Progenitor cell of endocrine pancreas (in vitro differentiated cells): Measurements from ENCODE around the gene GPR39. TPM values are rescaled to one million over a fixed set of nuclear protein-coding genes. Genes with fewer than 3 reads are reported as not detected.

Source experiments
- DNase-seq: peaks from one replicate; pipeline ENCODE4 v3.0.0; 2021; ENCODE audit warnings: low spot score; ENCODE audit not compliant: unreplicated experiment
- H3K27ac Mint-ChIP-seq: 2 replicates; pipeline ENCODE4 v1.8.0; 2021; ENCODE audit warnings: mild to moderate bottlenecking, moderate library complexity, mixed read lengths
- H3K27me3 Mint-ChIP-seq: 2 replicates; pipeline ENCODE4 v1.8.0; 2021; ENCODE audit warnings: mixed read lengths
- H3K36me3 Mint-ChIP-seq: 2 replicates; pipeline ENCODE4 v1.8.0; 2022; ENCODE audit warnings: mixed read lengths; ENCODE audit not compliant: insufficient read depth
- H3K4me1 Mint-ChIP-seq: 2 replicates; pipeline ENCODE4 v1.8.0; 2021; ENCODE audit warnings: low read depth, mixed read lengths
- H3K4me3 Mint-ChIP-seq: 2 replicates; pipeline ENCODE4 v1.8.0; 2021; ENCODE audit warnings: low read depth, mild to moderate bottlenecking, moderate library complexity, mixed read lengths
- H3K9me3 Mint-ChIP-seq: 2 replicates; pipeline ENCODE4 v1.8.0; 2021; ENCODE audit warnings: low read depth, mixed read lengths
- total RNA-seq: library from RNA; stranded (reverse); gene quantifications from 2 replicates; pipeline ENCODE4 v1.2.1, GENCODE V29; 2021
- TF ChIP-seq, protein P1 (sequence below): fragments of 200-600 bp; sonication (generic); IDR thresholded peaks from one replicate; pipeline ENCODE4 v1.5.0; 2021; ENCODE audit warnings: antibody characterized with exemption, mild to moderate bottlenecking; ENCODE audit not compliant: unreplicated experiment

GPR39 gene
- total RNA-seq, 1 donor from 2014 or later: 4.0 TPM

DNA sequence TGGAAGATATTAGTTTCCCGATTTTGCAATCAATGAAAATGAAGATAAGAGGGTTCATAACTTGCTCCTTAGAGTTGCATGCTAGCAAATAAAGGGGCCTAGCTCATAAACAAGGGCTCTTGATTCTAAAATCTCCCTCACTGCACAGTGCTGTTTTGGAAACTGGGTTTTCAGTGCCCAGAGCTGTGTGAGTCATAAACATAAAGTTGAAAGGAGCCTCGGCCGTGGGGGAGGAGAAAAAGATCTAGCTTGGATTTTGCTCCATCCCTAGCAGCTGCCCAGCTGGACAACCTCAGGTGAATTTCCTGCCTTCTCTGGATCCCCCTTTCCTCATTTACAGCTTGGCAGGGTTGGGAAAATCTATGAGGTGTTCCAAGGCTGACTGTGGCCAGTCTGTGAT, 210.9 kb downstream of the GPR39 start:
- no peak overlapping the region for H3K4me3 Mint-ChIP-seq
- TF ChIP-seq, protein P1, sequence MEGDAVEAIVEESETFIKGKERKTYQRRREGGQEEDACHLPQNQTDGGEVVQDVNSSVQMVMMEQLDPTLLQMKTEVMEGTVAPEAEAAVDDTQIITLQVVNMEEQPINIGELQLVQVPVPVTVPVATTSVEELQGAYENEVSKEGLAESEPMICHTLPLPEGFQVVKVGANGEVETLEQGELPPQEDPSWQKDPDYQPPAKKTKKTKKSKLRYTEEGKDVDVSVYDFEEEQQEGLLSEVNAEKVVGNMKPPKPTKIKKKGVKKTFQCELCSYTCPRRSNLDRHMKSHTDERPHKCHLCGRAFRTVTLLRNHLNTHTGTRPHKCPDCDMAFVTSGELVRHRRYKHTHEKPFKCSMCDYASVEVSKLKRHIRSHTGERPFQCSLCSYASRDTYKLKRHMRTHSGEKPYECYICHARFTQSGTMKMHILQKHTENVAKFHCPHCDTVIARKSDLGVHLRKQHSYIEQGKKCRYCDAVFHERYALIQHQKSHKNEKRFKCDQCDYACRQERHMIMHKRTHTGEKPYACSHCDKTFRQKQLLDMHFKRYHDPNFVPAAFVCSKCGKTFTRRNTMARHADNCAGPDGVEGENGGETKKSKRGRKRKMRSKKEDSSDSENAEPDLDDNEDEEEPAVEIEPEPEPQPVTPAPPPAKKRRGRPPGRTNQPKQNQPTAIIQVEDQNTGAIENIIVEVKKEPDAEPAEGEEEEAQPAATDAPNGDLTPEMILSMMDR: no peak
- no peaks in the 10 kb centered on the region for H3K36me3 Mint-ChIP-seq
- H3K9me3 Mint-ChIP-seq: peaks cover 3% of the 10 kb centered on the region
- DNase-seq: no peak
- H3K4me1 Mint-ChIP-seq: peaks cover 4% of the 10 kb centered on the region
- H3K27me3 Mint-ChIP-seq: no peaks in the 10 kb centered on the region
- no peak overlapping the region for H3K27ac Mint-ChIP-seq

DNA sequence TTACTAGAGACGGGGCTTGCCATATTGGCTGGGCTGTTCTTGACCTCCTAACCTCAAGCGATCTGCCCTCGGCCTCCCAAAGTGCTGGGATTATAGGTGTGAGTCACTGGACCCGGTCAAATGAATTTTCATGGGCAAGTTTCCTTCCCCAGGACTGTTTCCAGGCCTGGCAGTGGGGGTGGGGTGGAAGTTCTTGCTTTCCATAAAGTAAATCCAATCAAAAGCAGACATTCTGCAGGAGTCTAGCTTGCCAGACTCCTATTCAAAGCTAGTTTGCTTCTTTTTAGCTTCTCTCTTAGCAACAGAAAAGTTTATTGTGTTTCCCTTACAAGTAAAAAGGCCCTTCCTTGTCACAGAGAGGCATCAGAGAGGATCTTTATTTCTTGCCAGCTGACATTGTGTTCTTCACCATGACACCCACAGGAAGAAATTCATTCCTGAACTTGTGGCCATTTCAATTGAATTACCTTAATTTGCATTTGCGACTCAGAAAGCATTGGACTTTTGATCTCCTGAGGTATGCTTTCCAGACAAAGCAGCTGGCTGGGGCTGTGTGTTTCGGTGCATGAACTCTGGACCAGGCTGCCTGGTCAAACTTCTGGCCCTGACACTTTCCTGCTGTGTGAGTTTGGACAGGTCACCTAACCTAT, 215.5 kb downstream of the GPR39 start:
- no peak for DNase-seq
- H3K27ac Mint-ChIP-seq: no peak overlapping the region
- peaks cover 5% of the 10 kb centered on the region for H3K9me3 Mint-ChIP-seq
- peaks cover 4% of the 10 kb centered on the region for H3K4me1 Mint-ChIP-seq
- TF ChIP-seq, protein P1: no peak
- no peak overlapping the region for H3K4me3 Mint-ChIP-seq
- H3K36me3 Mint-ChIP-seq: no peaks in the 10 kb centered on the region
- peaks cover 3% of the 10 kb centered on the region for H3K27me3 Mint-ChIP-seq

DNA sequence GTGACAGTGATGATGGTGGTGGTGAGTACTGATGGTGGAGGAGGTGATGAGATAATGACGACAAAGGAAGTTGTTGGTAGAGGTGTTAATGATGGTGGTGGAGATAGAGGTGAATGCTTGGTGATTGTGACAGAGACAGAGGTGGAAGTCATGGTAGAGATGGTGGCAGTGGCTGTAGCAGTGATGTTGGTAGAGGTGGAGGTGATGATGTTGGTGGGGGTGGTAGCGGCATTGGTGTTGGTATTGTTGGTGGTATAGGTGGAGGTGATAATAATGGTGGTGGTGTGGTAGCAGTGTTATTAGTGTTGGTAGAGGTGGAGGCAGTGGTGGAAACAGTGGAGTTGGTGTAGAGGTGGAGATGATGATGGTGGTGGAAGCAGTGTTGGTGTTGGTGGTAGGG, 217.0 kb downstream of the GPR39 start:
- no peak overlapping the region for H3K4me3 Mint-ChIP-seq
- H3K27ac Mint-ChIP-seq: no peak overlapping the region
- H3K27me3 Mint-ChIP-seq: peaks cover 3% of the 10 kb centered on the region

DNA sequence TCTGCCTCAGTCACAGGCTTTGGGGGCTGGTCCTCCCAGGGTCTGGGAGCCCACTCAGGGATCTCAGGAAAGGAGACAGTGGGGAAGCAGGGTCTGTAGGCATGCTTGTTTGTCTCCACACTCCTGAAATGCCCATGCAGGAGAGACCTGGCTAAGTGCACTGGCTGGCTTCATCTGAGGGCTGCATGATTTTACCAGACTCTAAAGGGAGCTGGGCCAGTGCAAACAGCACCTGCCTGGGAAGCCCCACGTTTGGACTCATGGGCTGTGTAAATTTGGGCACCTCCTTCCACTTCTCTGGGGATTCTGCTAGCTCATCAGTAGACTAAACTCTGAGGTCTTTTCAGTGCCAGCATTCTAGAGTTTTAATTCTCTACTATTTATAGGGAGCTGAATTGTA, 219.7 kb downstream of the GPR39 start:
- Mint-ChIP-seq H3K4me1 (peaks cover 4% of the 10 kb centered on the region), H3K4me3 (no peak overlapping the region), H3K27me3 (peaks cover 3% of the 10 kb centered on the region), H3K9me3 (peaks cover 5% of the 10 kb centered on the region), H3K27ac (no peak overlapping the region), H3K36me3 (no peaks in the 10 kb centered on the region)
- TF ChIP-seq, protein P1: no peak
- no peak for DNase-seq

More for the DNA sequence above, 217.0 kb downstream of the GPR39 start:
- H3K36me3 Mint-ChIP-seq: no peaks in the 10 kb centered on the region
- TF ChIP-seq, protein P1: no peak
- H3K9me3 Mint-ChIP-seq: peaks cover 5% of the 10 kb centered on the region
- DNase-seq: no peak
- H3K4me1 Mint-ChIP-seq: peaks cover 4% of the 10 kb centered on the region

DNA sequence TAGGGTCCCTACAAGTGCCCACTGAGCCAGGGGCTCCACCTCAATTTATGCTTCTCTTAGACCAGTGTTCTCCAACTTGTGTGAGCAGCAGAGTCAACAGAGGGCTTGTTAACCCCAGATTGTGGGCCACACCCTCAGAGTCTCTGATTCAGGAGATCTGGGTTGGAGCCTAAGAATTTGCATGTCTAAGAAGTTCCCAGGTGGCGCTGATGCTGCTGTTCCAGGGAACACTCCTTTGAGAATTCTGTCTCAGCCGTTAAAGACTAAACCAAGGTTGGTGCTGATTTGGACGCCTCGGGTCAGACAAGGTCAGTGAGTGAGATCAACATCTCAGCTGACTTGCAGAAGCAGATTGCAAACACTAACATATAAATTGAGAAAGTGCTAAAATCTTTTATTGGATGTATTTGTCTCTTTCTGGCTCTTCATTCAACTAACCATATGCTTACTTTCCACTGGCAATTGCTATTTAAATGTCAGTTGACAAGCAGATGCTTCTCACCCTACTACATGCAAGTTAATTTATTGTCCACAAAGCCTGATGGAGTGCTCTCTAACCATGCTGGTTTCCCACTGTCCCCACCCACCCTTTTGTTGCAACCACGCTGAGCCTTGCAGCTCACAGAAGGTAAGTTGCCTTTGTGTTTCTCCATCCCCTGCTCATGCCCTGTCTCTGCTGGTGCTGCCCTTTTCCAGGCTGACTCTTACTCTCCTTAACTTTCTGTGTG, 221.9 kb downstream of the GPR39 start:
- peaks cover 3% of the 10 kb centered on the region for H3K9me3 Mint-ChIP-seq
- TF ChIP-seq, protein P1: no peak
- H3K4me3 Mint-ChIP-seq: no peak overlapping the region
- H3K36me3 Mint-ChIP-seq: no peaks in the 10 kb centered on the region
- DNase-seq: no peak
- H3K27me3 Mint-ChIP-seq: peaks cover 3% of the 10 kb centered on the region
- H3K4me1 Mint-ChIP-seq: no peaks in the 10 kb centered on the region
- no peak overlapping the region for H3K27ac Mint-ChIP-seq
